H9 (cell line): ENCODE results near the gene MACROD1. TPM values are rescaled to one million over a fixed set of nuclear protein-coding genes. Genes with fewer than 3 reads are reported as not detected.

Experiments used
- DNase-seq: peaks from one replicate; pipeline ENCODE4 v3.0.0-alpha.2; 2017
- H2AFZ ChIP-seq: one replicate; pipeline ENCODE4 v1.6.1; 2013; ENCODE audit warnings: mild to moderate bottlenecking, low read length, control low read depth, moderate library complexity
- H2AK5ac ChIP-seq: 2 replicates; pipeline ENCODE4 v1.6.1; 2013; ENCODE audit warnings: low read length, control low read depth, mixed read lengths; ENCODE audit not compliant: insufficient read length
- H2BK120ac ChIP-seq: one replicate; pipeline ENCODE4 v1.6.1; 2013; ENCODE audit warnings: low read depth, mild to moderate bottlenecking, low read length, control low read depth, inconsistent platforms; ENCODE audit not compliant: poor library complexity, severe bottlenecking
- H2BK12ac ChIP-seq: 2 replicates; pipeline ENCODE4 v1.6.1; 2013; ENCODE audit warnings: low read length, control low read depth, mixed read lengths, low read depth; ENCODE audit not compliant: insufficient read length
- H2BK15ac ChIP-seq: 2 replicates; pipeline ENCODE4 v1.6.1; 2013; ENCODE audit warnings: low read depth, low read length, control low read depth
- H2BK20ac ChIP-seq: one replicate; pipeline ENCODE4 v1.6.1; 2013; ENCODE audit warnings: low read depth, mild to moderate bottlenecking, low read length, control low read depth, inconsistent platforms; ENCODE audit not compliant: poor library complexity, severe bottlenecking
- H2BK5ac ChIP-seq: 2 replicates; pipeline ENCODE4 v1.6.1; 2013; ENCODE audit warnings: low read length, control low read depth, mixed read lengths; ENCODE audit not compliant: insufficient read length
- H3K14ac ChIP-seq: 2 replicates; pipeline ENCODE4 v1.6.1; 2013; ENCODE audit warnings: low read length, control low read depth; ENCODE audit not compliant: insufficient read depth
- H3K18ac ChIP-seq: 2 replicates; pipeline ENCODE4 v1.6.1; 2013; ENCODE audit warnings: low read depth, mild to moderate bottlenecking, mixed read lengths, low read length, control low read depth; ENCODE audit not compliant: insufficient read length
- H3K23ac ChIP-seq: 2 replicates; pipeline ENCODE4 v1.6.1; 2013; ENCODE audit warnings: low read length, control low read depth, mixed read lengths, low read depth; ENCODE audit not compliant: insufficient read length
- H3K23me2 ChIP-seq: 2 replicates; pipeline ENCODE4 v1.6.1; 2013; ENCODE audit warnings: low read depth, mild to moderate bottlenecking, mixed read lengths, low read length, control low read depth; ENCODE audit not compliant: insufficient read length, poor library complexity, severe bottlenecking
- H3K27ac ChIP-seq: 2 replicates; pipeline ENCODE4 v1.5.1; 2013; ENCODE audit warnings: low read length, control low read depth, mixed read lengths, low read depth; ENCODE audit not compliant: insufficient read length
- H3K27me3 ChIP-seq: 2 replicates; pipeline ENCODE4 v1.6.1; 2013; ENCODE audit warnings: low read length, control low read depth, inconsistent platforms; ENCODE audit not compliant: insufficient read depth
- H3K4ac ChIP-seq: 2 replicates; pipeline ENCODE4 v1.6.1; 2013; ENCODE audit warnings: low read depth, mild to moderate bottlenecking, control low read depth, inconsistent platforms, low read length, moderate library complexity
- H3K4me1 ChIP-seq: 2 replicates; pipeline ENCODE4 v1.6.1; 2013; ENCODE audit warnings: low read length, control low read depth, inconsistent platforms; ENCODE audit not compliant: insufficient read depth
- H3K4me2 ChIP-seq: 2 replicates; pipeline ENCODE4 v1.6.1; 2013; ENCODE audit warnings: low read length, control low read depth, mixed read lengths; ENCODE audit not compliant: insufficient read length, insufficient read depth
- H3K56ac ChIP-seq: 2 replicates; pipeline ENCODE4 v1.6.1; 2013; ENCODE audit warnings: low read depth, mild to moderate bottlenecking, mixed read lengths, low read length, control low read depth; ENCODE audit not compliant: insufficient read length
- H3K79me1 ChIP-seq: 2 replicates; pipeline ENCODE4 v1.6.1; 2013; ENCODE audit warnings: low read depth, mild to moderate bottlenecking, moderate library complexity, low read length, control low read depth, inconsistent platforms; ENCODE audit not compliant: insufficient read depth, poor library complexity, severe bottlenecking
- H3K79me2 ChIP-seq: 2 replicates; pipeline ENCODE4 v1.6.1; 2013; ENCODE audit warnings: low read length, control low read depth, inconsistent platforms; ENCODE audit not compliant: insufficient read depth
- H3K9ac ChIP-seq: 2 replicates; pipeline ENCODE4 v1.6.1; 2013; ENCODE audit warnings: low read length, control low read depth, mixed read lengths; ENCODE audit not compliant: insufficient read length; ENCODE audit errors: extremely low read depth
- H3K9me3 ChIP-seq: one replicate; pipeline ENCODE4 v1.6.1; 2013; ENCODE audit warnings: low read depth, low read length, inconsistent platforms; ENCODE audit not compliant: control insufficient read depth
- H3T11ph ChIP-seq: one replicate; pipeline ENCODE4 v1.6.1; 2013; ENCODE audit warnings: mild to moderate bottlenecking, low read length, control low read depth, inconsistent platforms
- H4K20me1 ChIP-seq: one replicate; pipeline ENCODE4 v1.6.1; 2013; ENCODE audit not compliant: control insufficient read depth, insufficient read length, insufficient read depth
- H4K5ac ChIP-seq: 2 replicates; pipeline ENCODE4 v1.6.1; 2013; ENCODE audit warnings: low read depth, mild to moderate bottlenecking, mixed read lengths, low read length, control low read depth; ENCODE audit not compliant: insufficient read length
- H4K8ac ChIP-seq: replicated peaks from 2 replicates; pipeline ENCODE4 v1.6.1; 2013; ENCODE audit warnings: low read length, control low read depth, mixed read lengths, low read depth; ENCODE audit not compliant: insufficient read length
- H4K91ac ChIP-seq: 2 replicates; pipeline ENCODE4 v1.6.1; 2013; ENCODE audit warnings: low read depth, mild to moderate bottlenecking, moderate library complexity, mixed read lengths, low read length, control low read depth; ENCODE audit not compliant: insufficient read length
- H3K27ac Mint-ChIP-seq, 3 experiments: 2 replicates in 2 of 3; 3 replicates in 1 of 3; pipeline ENCODE4 v1.8.0; 2020 to 2021; ENCODE audit warnings: mixed read lengths in 3 of 3, mild to moderate bottlenecking in 1 of 3, moderate library complexity in 1 of 3
- H3K27me3 Mint-ChIP-seq: 2 replicates; pipeline ENCODE4 v1.8.0; 2021; ENCODE audit warnings: low read depth, mild to moderate bottlenecking, moderate library complexity, mixed read lengths
- H3K36me3 Mint-ChIP-seq, 3 experiments: 2 replicates in 2 of 3; 3 replicates in 1 of 3; pipeline ENCODE4 v1.8.0; 2020 to 2021; ENCODE audit warnings: low read depth in 3 of 3, mixed read lengths in 3 of 3; ENCODE audit not compliant: insufficient read depth in 1 of 3
- H3K4me1 Mint-ChIP-seq, 2 experiments: 2 replicates each; pipeline ENCODE4 v1.8.0; 2020; ENCODE audit warnings: mixed read lengths in 2 of 2
- H3K4me3 Mint-ChIP-seq, 2 experiments: 2 replicates in 1 of 2; 3 replicates in 1 of 2; pipeline ENCODE4 v1.8.0; 2020 to 2021; ENCODE audit warnings: mild to moderate bottlenecking in 2 of 2, mixed read lengths in 2 of 2, moderate library complexity in 1 of 2
- H3K9me3 Mint-ChIP-seq, 2 experiments: 2 replicates in 1 of 2; 3 replicates in 1 of 2; pipeline ENCODE4 v1.8.0; 2020; ENCODE audit warnings: mild to moderate bottlenecking in 2 of 2, mixed read lengths in 2 of 2, moderate library complexity in 1 of 2
- WGBS: extraction: QIAGEN DNeasy Blood & Tissue Kit; methylation state at CpG from one replicate; pipeline ENCODE4 v1.1.7; 2013; ENCODE audit warnings: missing lambda C conversion rate, low lambda C conversion rate, mixed read lengths; ENCODE audit not compliant: insufficient read length; ENCODE audit errors: extremely low coverage; 5-methylcytosine and 5-hydroxymethylcytosine counted together
- total RNA-seq: library from RNA; stranded (reverse); gene quantifications from 2 replicates; pipeline ENCODE4 v1.2.1, GENCODE V29; 2021
- TF ChIP-seq, protein P1 (sequence below): fragments of 200-600 bp; sonication (generic); conservative IDR thresholded peaks from 3 replicates; pipeline ENCODE4 v1.8.0; 2021; ENCODE audit warnings: antibody characterized with exemption, mild to moderate bottlenecking

Gene MACROD1
- total RNA-seq, 1 experiment from 2014 or later = 21.2 TPM

DNA sequence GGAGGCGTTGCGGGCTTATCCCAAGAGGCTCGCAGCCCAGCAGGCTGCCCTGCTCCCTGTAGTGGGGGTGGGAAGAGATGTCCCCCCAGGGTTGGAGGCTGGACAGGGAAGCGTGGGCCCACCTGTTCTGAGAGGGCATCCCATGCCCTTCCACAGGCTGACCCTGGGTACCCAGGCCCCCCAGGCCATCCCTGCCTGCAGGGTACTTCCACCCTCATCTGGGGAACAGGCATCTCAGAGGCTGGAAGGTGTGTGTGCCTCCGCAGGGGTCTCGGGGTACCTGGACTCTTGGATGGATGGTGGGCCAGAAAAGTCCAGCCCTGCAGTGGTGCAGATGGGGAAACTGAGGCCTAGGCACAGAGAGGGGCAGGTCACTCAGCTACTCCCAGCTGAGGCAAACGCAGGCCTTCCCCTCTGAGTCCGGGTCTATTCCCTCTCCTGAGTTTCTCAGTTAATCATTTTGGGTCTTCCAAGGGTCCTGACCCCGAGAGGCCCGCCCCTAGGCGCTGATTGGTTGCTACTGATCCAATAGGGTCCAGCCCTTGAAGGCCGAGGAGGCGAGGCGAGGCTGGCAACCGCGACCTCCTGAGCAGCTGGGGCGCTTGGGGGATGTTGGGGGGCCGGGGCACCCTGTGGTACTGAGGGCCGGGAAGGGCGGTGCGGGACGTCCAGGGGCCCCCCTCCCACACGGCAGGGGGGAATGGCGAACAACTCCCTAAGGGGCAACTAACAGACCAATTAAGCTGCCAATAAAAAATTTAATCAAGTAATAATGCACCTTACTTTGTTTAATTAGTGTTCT, 106.4 kb downstream of the MACROD1 start:
- H2BK15ac ChIP-seq = no peak overlapping the region
- no peak overlapping the region for H4K5ac ChIP-seq
- H3K27me3 ChIP-seq = peaks cover 20% of the 10 kb centered on the region; the same call in 1 of the 2 replicates
- H2BK20ac ChIP-seq = no peak overlapping the region
- H2BK5ac ChIP-seq = no peak overlapping the region
- H3K18ac ChIP-seq = no peak overlapping the region
- Mint-ChIP-seq H3K9me3 (no peaks in the 10 kb centered on the region; a peak in 1 of 5 replicates), H3K27me3 (peaks cover 92% of the 10 kb centered on the region), H3K4me1 (peaks cover 14 to 22% of the 10 kb centered on the region in 2 experiments), H3K27ac (no peak overlapping the region), H3K4me3 (no peak overlapping the region), H3K36me3 (no peaks in the 10 kb centered on the region)
- H3K56ac ChIP-seq = no peak overlapping the region
- peak; percentile 52 for DNase-seq
- no peak overlapping the region for H4K91ac ChIP-seq
- no peaks in the 10 kb centered on the region for H3K79me2 ChIP-seq
- no peak overlapping the region for H3T11ph ChIP-seq
- TF ChIP-seq, protein P1, sequence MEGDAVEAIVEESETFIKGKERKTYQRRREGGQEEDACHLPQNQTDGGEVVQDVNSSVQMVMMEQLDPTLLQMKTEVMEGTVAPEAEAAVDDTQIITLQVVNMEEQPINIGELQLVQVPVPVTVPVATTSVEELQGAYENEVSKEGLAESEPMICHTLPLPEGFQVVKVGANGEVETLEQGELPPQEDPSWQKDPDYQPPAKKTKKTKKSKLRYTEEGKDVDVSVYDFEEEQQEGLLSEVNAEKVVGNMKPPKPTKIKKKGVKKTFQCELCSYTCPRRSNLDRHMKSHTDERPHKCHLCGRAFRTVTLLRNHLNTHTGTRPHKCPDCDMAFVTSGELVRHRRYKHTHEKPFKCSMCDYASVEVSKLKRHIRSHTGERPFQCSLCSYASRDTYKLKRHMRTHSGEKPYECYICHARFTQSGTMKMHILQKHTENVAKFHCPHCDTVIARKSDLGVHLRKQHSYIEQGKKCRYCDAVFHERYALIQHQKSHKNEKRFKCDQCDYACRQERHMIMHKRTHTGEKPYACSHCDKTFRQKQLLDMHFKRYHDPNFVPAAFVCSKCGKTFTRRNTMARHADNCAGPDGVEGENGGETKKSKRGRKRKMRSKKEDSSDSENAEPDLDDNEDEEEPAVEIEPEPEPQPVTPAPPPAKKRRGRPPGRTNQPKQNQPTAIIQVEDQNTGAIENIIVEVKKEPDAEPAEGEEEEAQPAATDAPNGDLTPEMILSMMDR = no peak
- no peak overlapping the region for H3K14ac ChIP-seq
- H4K8ac ChIP-seq = no peak overlapping the region
- H3K79me1 ChIP-seq = no peaks in the 10 kb centered on the region
- H3K9ac ChIP-seq = no peak overlapping the region
- H3K4ac ChIP-seq = no peak overlapping the region
- no peak overlapping the region for H3K23ac ChIP-seq
- H3K9me3 ChIP-seq = no peaks in the 10 kb centered on the region
- WGBS = no CpG with 5 or more reads among the region's 24 CpGs
- no peak overlapping the region for H2AFZ ChIP-seq
- H3K23me2 ChIP-seq = peaks cover 10% of the 10 kb centered on the region
- H2AK5ac ChIP-seq = no peak overlapping the region
- no peak overlapping the region for H2BK12ac ChIP-seq
- H3K27ac ChIP-seq = no peak overlapping the region
- no peak overlapping the region for H2BK120ac ChIP-seq
- H3K4me2 ChIP-seq = no peak overlapping the region
- H3K4me1 ChIP-seq = no peaks in the 10 kb centered on the region
- no peaks in the 10 kb centered on the region for H4K20me1 ChIP-seq
